Upper lobe of right lung (tissue), 1 donor: Measurements from ENCODE around the gene MMP28. TPM values are rescaled to one million over a fixed set of nuclear protein-coding genes. Genes with fewer than 3 reads are reported as not detected.
A peak's percentile ranks its signal among the peaks of the same experiment; 100 is the strongest.

Experiments
- ATAC-seq: fragments of 200-7000 bp; cut with Tn5 transposase; one replicate; pipeline ENCODE4 v1.9.1; 2020; ENCODE audit warnings: mild to moderate bottlenecking, moderate library complexity
- DNase-seq: peaks from one replicate; pipeline ENCODE4 v3.0.0-alpha.2; 2020
- H3K27ac ChIP-seq: fragments of 200-600 bp; one replicate; pipeline ENCODE4 v1.8.0; 2022
- H3K27me3 ChIP-seq: fragments of 200-600 bp; one replicate; pipeline ENCODE4 v1.8.0; 2022; ENCODE audit warnings: mild to moderate bottlenecking
- H3K36me3 ChIP-seq: fragments of 200-600 bp; one replicate; pipeline ENCODE4 v1.8.0; 2022
- H3K4me1 ChIP-seq: fragments of 200-600 bp; one replicate; pipeline ENCODE4 v1.8.0; 2022
- H3K4me3 ChIP-seq: fragments of 200-600 bp; one replicate; pipeline ENCODE4 v1.8.0; 2022; ENCODE audit warnings: mild to moderate bottlenecking
- H3K9me3 ChIP-seq: fragments of 200-600 bp; one replicate; pipeline ENCODE4 v1.8.0; 2022
- intact Hi-C: fragments of 100-400 bp; cut with DNase I; formaldehyde crosslinking; loops from one replicate; pipeline ENCODE4 v1.11.0; 2022
- total RNA-seq: library from RNA; stranded (reverse); fragmentation: NEBNext Ultra II Directional; extraction: Animal tissue kit (Norgen Biotek cat#: 25700); gene quantifications from one replicate; pipeline ENCODE4 v1.2.1, GENCODE V29; 2021
- TF ChIP-seq, protein P1 (sequence below): fragments of 200-600 bp; IDR thresholded peaks from one replicate; pipeline ENCODE4 v1.8.0; 2022; ENCODE audit warnings: antibody characterized with exemption
- donor health status: DM: no; HTN: yes; CAD: no; lungs with severe emphysema.

The MMP28 gene
- total RNA-seq, 1 donor from 2014 or later: 55.6 TPM

DNA sequence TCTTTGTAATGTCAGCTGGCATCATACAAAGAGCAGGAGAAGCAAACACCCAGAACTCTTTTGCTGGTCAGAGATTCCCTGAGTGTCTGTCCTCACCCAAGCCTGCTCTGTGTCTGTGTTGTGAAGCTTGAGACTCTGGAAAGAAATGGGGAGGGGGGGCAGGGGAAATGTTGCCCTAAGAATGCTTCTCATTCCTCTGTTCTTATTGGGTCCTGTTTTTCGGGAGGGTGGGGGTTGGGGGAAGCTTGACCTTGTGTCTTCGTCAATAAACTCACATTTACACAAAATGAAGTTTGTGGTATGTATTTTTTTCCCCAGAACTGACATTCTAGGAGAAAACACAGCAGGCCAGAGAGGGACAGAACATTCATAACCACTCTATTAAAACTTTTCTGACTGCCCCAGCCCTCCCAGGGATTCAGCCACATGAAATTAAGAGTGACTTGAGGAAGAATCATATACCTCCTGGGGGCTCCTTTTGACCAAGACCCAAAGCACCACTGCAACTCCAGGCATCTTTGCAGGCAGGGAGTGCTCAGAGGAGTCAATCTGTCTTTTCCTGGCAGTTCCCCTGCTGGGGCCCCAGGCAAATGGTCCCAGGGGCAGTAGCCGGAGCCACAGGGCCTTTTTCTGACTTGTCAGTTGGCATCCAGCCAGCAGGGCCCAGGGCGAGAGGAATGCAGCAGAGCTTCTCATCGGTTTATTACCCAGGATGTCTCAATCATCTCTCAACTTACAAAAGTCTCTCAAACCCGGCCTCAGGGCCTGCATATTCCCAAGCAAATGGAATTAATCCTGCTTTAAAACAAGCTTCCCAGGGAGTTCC, 69.1 kb downstream of the MMP28 start:
- TF ChIP-seq, protein P1, sequence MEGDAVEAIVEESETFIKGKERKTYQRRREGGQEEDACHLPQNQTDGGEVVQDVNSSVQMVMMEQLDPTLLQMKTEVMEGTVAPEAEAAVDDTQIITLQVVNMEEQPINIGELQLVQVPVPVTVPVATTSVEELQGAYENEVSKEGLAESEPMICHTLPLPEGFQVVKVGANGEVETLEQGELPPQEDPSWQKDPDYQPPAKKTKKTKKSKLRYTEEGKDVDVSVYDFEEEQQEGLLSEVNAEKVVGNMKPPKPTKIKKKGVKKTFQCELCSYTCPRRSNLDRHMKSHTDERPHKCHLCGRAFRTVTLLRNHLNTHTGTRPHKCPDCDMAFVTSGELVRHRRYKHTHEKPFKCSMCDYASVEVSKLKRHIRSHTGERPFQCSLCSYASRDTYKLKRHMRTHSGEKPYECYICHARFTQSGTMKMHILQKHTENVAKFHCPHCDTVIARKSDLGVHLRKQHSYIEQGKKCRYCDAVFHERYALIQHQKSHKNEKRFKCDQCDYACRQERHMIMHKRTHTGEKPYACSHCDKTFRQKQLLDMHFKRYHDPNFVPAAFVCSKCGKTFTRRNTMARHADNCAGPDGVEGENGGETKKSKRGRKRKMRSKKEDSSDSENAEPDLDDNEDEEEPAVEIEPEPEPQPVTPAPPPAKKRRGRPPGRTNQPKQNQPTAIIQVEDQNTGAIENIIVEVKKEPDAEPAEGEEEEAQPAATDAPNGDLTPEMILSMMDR: no peak
- Histone ChIP-seq H3K36me3 (peaks cover 36% of the 10 kb centered on the region), H3K4me3 (no peak overlapping the region), H3K9me3 (no peaks in the 10 kb centered on the region), H3K4me1 (peaks cover 11% of the 10 kb centered on the region), H3K27ac (no peak overlapping the region), H3K27me3 (no peaks in the 10 kb centered on the region)
- intact Hi-C loops: no loop called here
- DNase-seq: no peak
- no peak for ATAC-seq

- DNase-seq (no peak), ATAC-seq (no peak)
- Histone ChIP-seq H3K4me1 (peaks cover 6% of the 10 kb centered on the region), H3K36me3 (peaks cover 38% of the 10 kb centered on the region), H3K9me3 (no peaks in the 10 kb centered on the region), H3K27me3 (no peaks in the 10 kb centered on the region), H3K27ac (no peak overlapping the region), H3K4me3 (no peak overlapping the region)
- TF ChIP-seq, protein P1: no peak
- intact Hi-C loops: no loop called here
Observed at GRCh38 chr17:35725802-35726126, 69.7 kb downstream of the MMP28 start.

- peaks cover 40% of the 10 kb centered on the region for H3K36me3 ChIP-seq
- TF ChIP-seq, protein P1: no peak
Observed at GRCh38 chr17:35725058-35725457, 70.4 kb downstream of the MMP28 start.

GRCh38 chr17:35723735-35724134, 71.7 kb downstream of the MMP28 start:
- ATAC-seq (no peak), DNase-seq (no peak)
- intact Hi-C loops: no loop called here
- TF ChIP-seq, protein P1: no peak
- H3K9me3 ChIP-seq: no peaks in the 10 kb centered on the region
- peaks cover 52% of the 10 kb centered on the region for H3K36me3 ChIP-seq
- no peaks in the 10 kb centered on the region for H3K27me3 ChIP-seq
- H3K4me1 ChIP-seq: peaks cover 3% of the 10 kb centered on the region
- no peak overlapping the region for H3K4me3 ChIP-seq
- H3K27ac ChIP-seq: no peak overlapping the region

More at GRCh38 chr17:35725058-35725457, 70.4 kb downstream of the MMP28 start:
- Histone ChIP-seq H3K27me3 (no peaks in the 10 kb centered on the region), H3K27ac (no peak overlapping the region), H3K9me3 (no peaks in the 10 kb centered on the region), H3K4me1 (peaks cover 3% of the 10 kb centered on the region), H3K4me3 (no peak overlapping the region)
- ATAC-seq (no peak), DNase-seq (no peak)
- intact Hi-C loops: no loop called here

GRCh38 chr17:35717475-35717874, 78.0 kb downstream of the MMP28 start:
- TF ChIP-seq, protein P1: no peak
- Histone ChIP-seq H3K27ac (peak overlapping the region; percentile 72), H3K36me3 (peaks cover 39% of the 10 kb centered on the region)

More at GRCh38 chr17:35717475-35717874, 78.0 kb downstream of the MMP28 start:
- no peak for DNase-seq
- H3K27me3 ChIP-seq: no peaks in the 10 kb centered on the region
- peaks cover 26% of the 10 kb centered on the region for H3K4me1 ChIP-seq
- no peaks in the 10 kb centered on the region for H3K9me3 ChIP-seq
- H3K4me3 ChIP-seq: no peak overlapping the region
- ATAC-seq: peak; percentile 23
- intact Hi-C loops: no loop called here
